Neural progenitor cell (in vitro differentiated cells): Measurements from ENCODE around the gene OMP. TPM values are rescaled to one million over a fixed set of nuclear protein-coding genes. Genes with fewer than 3 reads are reported as not detected.
A peak's percentile ranks its signal among the peaks of the same experiment; 100 is the strongest.

ENCODE experiments used
- DNase-seq: peaks from one replicate; pipeline ENCODE4 v3.0.0-alpha.2; 2016; ENCODE audit warnings: low spot score
- H2AFZ ChIP-seq: fragments of 200-600 bp; sonication (generic); replicated peaks from 2 replicates; pipeline ENCODE4 v1.6.1; 2016; ENCODE audit warnings: antibody characterized with exemption
- H3F3A ChIP-seq: fragments of 200-600 bp; sonication (generic); 2 replicates; pipeline ENCODE4 v1.6.1; 2016; ENCODE audit warnings: antibody characterized with exemption, low read depth
- H3K27ac ChIP-seq: fragments of 200-600 bp; sonication (generic); 2 replicates; pipeline ENCODE4 v1.5.1; 2016; ENCODE audit warnings: mild to moderate bottlenecking
- H3K27me3 ChIP-seq: fragments of 200-600 bp; sonication (generic); 2 replicates; pipeline ENCODE4 v1.6.1; 2016; ENCODE audit warnings: mild to moderate bottlenecking, moderate library complexity
- H3K36me3 ChIP-seq: fragments of 200-600 bp; sonication (generic); 2 replicates; pipeline ENCODE4 v1.5.1; 2016
- H3K4me1 ChIP-seq: fragments of 200-600 bp; sonication (generic); 2 replicates; pipeline ENCODE4 v1.6.1; 2016; ENCODE audit warnings: mixed run types
- H3K4me2 ChIP-seq: fragments of 200-600 bp; sonication (generic); 2 replicates; pipeline ENCODE4 v1.6.1; 2016
- H3K4me3 ChIP-seq: fragments of 200-600 bp; sonication (generic); 2 replicates; pipeline ENCODE4 v1.5.1; 2016
- H3K79me2 ChIP-seq: fragments of 200-600 bp; sonication (generic); 2 replicates; pipeline ENCODE4 v1.6.1; 2016; ENCODE audit warnings: low read depth
- H3K9ac ChIP-seq: fragments of 200-600 bp; sonication (generic); 2 replicates; pipeline ENCODE4 v1.6.1; 2016
- H3K9me3 ChIP-seq: fragments of 200-600 bp; sonication (generic); 2 replicates; pipeline ENCODE4 v1.5.1; 2016; ENCODE audit warnings: low read depth
- H4K20me1 ChIP-seq: fragments of 200-600 bp; sonication (generic); 2 replicates; pipeline ENCODE4 v1.6.1; 2016; ENCODE audit warnings: low read depth
- H3K27ac Mint-ChIP-seq: 3 replicates; pipeline ENCODE4 v1.8.0; 2021; ENCODE audit warnings: mixed read lengths
- H3K27me3 Mint-ChIP-seq: 2 replicates; pipeline ENCODE4 v1.8.0; 2022; ENCODE audit warnings: low read depth, mild to moderate bottlenecking, inconsistent platforms, moderate library complexity, mixed read lengths; ENCODE audit not compliant: insufficient read depth
- H3K36me3 Mint-ChIP-seq: 3 replicates; pipeline ENCODE4 v1.8.0; 2021; ENCODE audit warnings: mixed read lengths
- H3K4me1 Mint-ChIP-seq: 3 replicates; pipeline ENCODE4 v1.8.0; 2021; ENCODE audit warnings: mixed read lengths
- H3K4me3 Mint-ChIP-seq: 3 replicates; pipeline ENCODE4 v1.8.0; 2021; ENCODE audit warnings: mild to moderate bottlenecking, moderate library complexity, mixed read lengths
- H3K9me3 Mint-ChIP-seq: 3 replicates; pipeline ENCODE4 v1.8.0; 2020; ENCODE audit warnings: mixed read lengths
- CTCF ChIP-seq: fragments of 200-600 bp; sonication (generic); IDR thresholded peaks from 2 replicates; pipeline ENCODE4 v1.5.1; 2017; ENCODE audit warnings: antibody characterized with exemption, mild to moderate bottlenecking
- EZH2 ChIP-seq: fragments of 200-600 bp; sonication (generic); IDR thresholded peaks from 2 replicates; pipeline ENCODE4 v1.6.1; 2017; ENCODE audit warnings: antibody characterized with exemption, mild to moderate bottlenecking, moderate library complexity
- EZH2phosphoT487 ChIP-seq: fragments of 200-600 bp; sonication (generic); IDR thresholded peaks from 2 replicates; pipeline ENCODE4 v1.6.1; 2017; ENCODE audit warnings: antibody characterized with exemption
- total RNA-seq: library from RNA; depleted of rRNA; stranded (reverse); fragments of >200 nt; gene quantifications from 2 replicates; pipeline ENCODE4 v1.2.3, GENCODE V29; 2015; ENCODE audit warnings: low replicate concordance

OMP gene
- total RNA-seq, 1 donor from 2014 or later, result not detected

GRCh38 chr11:77125191-77125590, 22.6 kb downstream of the OMP start:
- H3K36me3 ChIP-seq, result no peaks in the 10 kb centered on the region
- Mint-ChIP-seq H3K9me3 (no peaks in the 10 kb centered on the region), H3K36me3 (peaks cover 4% of the 10 kb centered on the region), H3K27me3 (peaks cover 9% of the 10 kb centered on the region), H3K27ac (no peak overlapping the region), H3K4me3 (no peak overlapping the region), H3K4me1 (peaks cover 28% of the 10 kb centered on the region)
- no peak for DNase-seq
- no peaks in the 10 kb centered on the region for H4K20me1 ChIP-seq
- no peak overlapping the region for H2AFZ ChIP-seq
- H3K4me2 ChIP-seq, result no peak overlapping the region
- H3K9ac ChIP-seq, result no peak overlapping the region
- H3K27me3 ChIP-seq, result no peaks in the 10 kb centered on the region
- no peaks in the 10 kb centered on the region for H3K9me3 ChIP-seq
- no peaks in the 10 kb centered on the region for H3K79me2 ChIP-seq
- peaks cover 5% of the 10 kb centered on the region for H3F3A ChIP-seq
- H3K4me3 ChIP-seq, result no peak overlapping the region
- H3K4me1 ChIP-seq, result peaks cover 9% of the 10 kb centered on the region
- no peak overlapping the region for H3K27ac ChIP-seq
- TF ChIP-seq EZH2phosphoT487 (no peak), EZH2 (no peak), CTCF (no peak)

GRCh38 chr11:77125695-77126094, 23.1 kb downstream of the OMP start:
- no peak overlapping the region for H3K4me2 ChIP-seq
- H3K27ac Mint-ChIP-seq, result no peak overlapping the region
- H3K9ac ChIP-seq, result no peak overlapping the region
- no peaks in the 10 kb centered on the region for H3K9me3 Mint-ChIP-seq
- no peaks in the 10 kb centered on the region for H3K9me3 ChIP-seq
- H3K27ac ChIP-seq, result no peak overlapping the region
- peaks cover 4% of the 10 kb centered on the region for H3K36me3 Mint-ChIP-seq
- peaks cover 28% of the 10 kb centered on the region for H3K4me1 Mint-ChIP-seq
- H3K79me2 ChIP-seq, result no peaks in the 10 kb centered on the region
- H3K4me1 ChIP-seq, result peaks cover 9% of the 10 kb centered on the region
- no peak overlapping the region for H3K4me3 ChIP-seq
- no peak overlapping the region for H3K4me3 Mint-ChIP-seq
- TF ChIP-seq EZH2phosphoT487, result no peak
- TF ChIP-seq EZH2, result no peak
- TF ChIP-seq CTCF, result no peak
- H2AFZ ChIP-seq, result no peak overlapping the region
- H3K27me3 ChIP-seq, result no peaks in the 10 kb centered on the region
- DNase-seq, result no peak
- peaks cover 5% of the 10 kb centered on the region for H3F3A ChIP-seq
- H4K20me1 ChIP-seq, result no peaks in the 10 kb centered on the region
- H3K27me3 Mint-ChIP-seq, result peaks cover 9% of the 10 kb centered on the region
- no peaks in the 10 kb centered on the region for H3K36me3 ChIP-seq

- Mint-ChIP-seq H3K4me3 (no peak overlapping the region), H3K27me3 (peaks cover 9% of the 10 kb centered on the region), H3K9me3 (no peaks in the 10 kb centered on the region), H3K27ac (no peak overlapping the region), H3K36me3 (no peaks in the 10 kb centered on the region), H3K4me1 (peaks cover 30% of the 10 kb centered on the region)
- no peak overlapping the region for H3K4me2 ChIP-seq
- TF ChIP-seq EZH2phosphoT487 (no peak), CTCF (no peak), EZH2 (no peak)
- DNase-seq, result no peak
- peaks cover 5% of the 10 kb centered on the region for H3F3A ChIP-seq
- H3K4me1 ChIP-seq, result peaks cover 9% of the 10 kb centered on the region
- H3K27ac ChIP-seq, result no peak overlapping the region
- no peaks in the 10 kb centered on the region for H4K20me1 ChIP-seq
- no peaks in the 10 kb centered on the region for H3K9me3 ChIP-seq
- H3K4me3 ChIP-seq, result no peak overlapping the region
- no peaks in the 10 kb centered on the region for H3K79me2 ChIP-seq
- H3K27me3 ChIP-seq, result no peaks in the 10 kb centered on the region
- no peaks in the 10 kb centered on the region for H3K36me3 ChIP-seq
- H3K9ac ChIP-seq, result no peak overlapping the region
- H2AFZ ChIP-seq, result peak overlapping the region; percentile 95
These were observed 23.6 kb downstream of the OMP start for GRCh38 chr11:77126156-77126775.
